ENCODE results near the gene RAB3GAP2. TPM values are rescaled to one million over a fixed set of nuclear protein-coding genes. Genes with fewer than 3 reads are reported as not detected.

The RAB3GAP2 gene
- total and polyA plus RNA-seq, 4 experiments from 2014 or later = 24.1 to 44.9 (median 37.8) TPM

- intact Hi-C loops (cut with micrococcal nuclease) = loop anchor here (5.0 kb wide), 1 partner anchor 478 kb away; no protein-coding TSS in a partner anchor
- no peak for DNase-seq
- no peaks in the 10 kb centered on the region for H3K27me3 ChIP-seq (ENCODE audit: insufficient read depth, low read length)
- no peak overlapping the region for H3K4me3 ChIP-seq (ENCODE audit: low read length in 2 of 2)
- H3K9me3 Mint-ChIP-seq = peaks cover 0 to 2% (median 0%) of the 10 kb centered on the region in 8 donors
- H3K36me3 Mint-ChIP-seq = peaks cover 0 to 3% of the 10 kb centered on the region in 2 donors
- H3K4me1 Mint-ChIP-seq = peaks cover 0 to 2% (median under 1%) of the 10 kb centered on the region in 4 donors
- ChIA-PET CTCF (ENCODE audit: partially characterized antibody) (interaction anchor here (0.7 kb wide), 1 partner anchor 1174 kb away, joined by 3 read pairs; no protein-coding TSS in a partner anchor), POLR2A (ENCODE audit: partially characterized antibody) (no interaction called here)
- H3K27me3 Mint-ChIP-seq = peaks cover 1 to 18% of the 10 kb centered on the region in 2 donors
- H3K27ac ChIP-seq (ENCODE audit: low read depth, low read length) = no peak overlapping the region
- no peak overlapping the region for H3K27ac Mint-ChIP-seq
- H3K9me3 ChIP-seq (ENCODE audit: control insufficient read depth in 1 of 2, low read length in 2 of 2) = no peaks in the 10 kb centered on the region
- no peak overlapping the region for H3K4me3 Mint-ChIP-seq
- no peaks in the 10 kb centered on the region for H3K36me3 ChIP-seq (ENCODE audit: insufficient read depth, low read length)
- H3K4me1 ChIP-seq (ENCODE audit: insufficient read depth, low read length) = no peaks in the 10 kb centered on the region
These were observed 27.1 kb upstream of the RAB3GAP2 start for GRCh38 chr1:220299337-220299736.

GRCh38 chr1:220298470-220299205 is 26.4 kb upstream of the RAB3GAP2 start:
- H3K9me3 Mint-ChIP-seq = no peaks in the 10 kb centered on the region
- H3K36me3 ChIP-seq (ENCODE audit: insufficient read depth, low read length) = no peaks in the 10 kb centered on the region
- H3K4me1 ChIP-seq (ENCODE audit: insufficient read depth, low read length) = no peaks in the 10 kb centered on the region
- H3K27me3 Mint-ChIP-seq = peaks cover 2 to 17% of the 10 kb centered on the region in 2 donors
- intact Hi-C loops (cut with micrococcal nuclease) = loop anchor here (5.0 kb wide), 1 partner anchor 479 kb away; no protein-coding TSS in a partner anchor
- H3K36me3 Mint-ChIP-seq = no peaks in the 10 kb centered on the region
- no peak overlapping the region for H3K27ac ChIP-seq (ENCODE audit: low read depth, low read length)
- H3K4me3 Mint-ChIP-seq = no peak overlapping the region
- CTCF ChIA-PET (ENCODE audit: partially characterized antibody) = interaction anchor here (1.1 kb wide), 1 partner anchor 85 kb away, joined by 3 read pairs; no protein-coding TSS in a partner anchor
- no peak for DNase-seq
- H3K4me3 ChIP-seq (ENCODE audit: low read length in 2 of 2) = no peak overlapping the region
- peak overlapping the region in 1 of 7 donors; percentile 14 for H3K27ac Mint-ChIP-seq
- H3K27me3 ChIP-seq (ENCODE audit: insufficient read depth, low read length) = no peaks in the 10 kb centered on the region
- peaks cover 0 to 2% (median under 1%) of the 10 kb centered on the region in 4 donors for H3K4me1 Mint-ChIP-seq
- no peaks in the 10 kb centered on the region for H3K9me3 ChIP-seq (ENCODE audit: control insufficient read depth in 1 of 2, low read length in 2 of 2)
- POLR2A ChIA-PET (ENCODE audit: partially characterized antibody) = no interaction called here

GRCh38 chr1:220296981-220297380 is 24.7 kb upstream of the RAB3GAP2 start:
- intact Hi-C loops (cut with micrococcal nuclease) = loop anchor here (5.0 kb wide), 1 partner anchor 480 kb away; no protein-coding TSS in a partner anchor
- H3K4me1 Mint-ChIP-seq = peaks cover 0 to 2% (median under 1%) of the 10 kb centered on the region in 4 donors
- no peaks in the 10 kb centered on the region for H3K9me3 ChIP-seq (ENCODE audit: control insufficient read depth in 1 of 2, low read length in 2 of 2)
- ChIA-PET CTCF (ENCODE audit: partially characterized antibody) (interaction anchor here (0.6 to 2.3 kb wide), 10 partner anchors 9 to 480 kb away, joined by 3 to 10 read pairs (median 3); no protein-coding TSS in a partner anchor), POLR2A (ENCODE audit: partially characterized antibody) (no interaction called here)
- DNase-seq = no peak
- H3K4me3 Mint-ChIP-seq = no peak overlapping the region
- no peaks in the 10 kb centered on the region for H3K36me3 Mint-ChIP-seq
- H3K27ac ChIP-seq (ENCODE audit: low read depth, low read length) = no peak overlapping the region
- peak overlapping the region in 1 of 7 donors; percentile 48 for H3K27ac Mint-ChIP-seq
- peaks cover 8 to 20% of the 10 kb centered on the region in 2 donors for H3K27me3 Mint-ChIP-seq
- no peaks in the 10 kb centered on the region for H3K36me3 ChIP-seq (ENCODE audit: insufficient read depth, low read length)
- H3K9me3 Mint-ChIP-seq = no peaks in the 10 kb centered on the region
- no peak overlapping the region for H3K4me3 ChIP-seq (ENCODE audit: low read length in 2 of 2)
- no peaks in the 10 kb centered on the region for H3K4me1 ChIP-seq (ENCODE audit: insufficient read depth, low read length)
- H3K27me3 ChIP-seq (ENCODE audit: insufficient read depth, low read length) = no peaks in the 10 kb centered on the region

GRCh38 chr1:220294846-220295301 is 22.6 kb upstream of the RAB3GAP2 start:
- Histone ChIP-seq H3K27ac (ENCODE audit: low read depth, low read length) (no peak overlapping the region), H3K36me3 (ENCODE audit: insufficient read depth, low read length) (no peaks in the 10 kb centered on the region), H3K9me3 (ENCODE audit: control insufficient read depth in 1 of 2, low read length in 2 of 2) (no peaks in the 10 kb centered on the region), H3K4me1 (ENCODE audit: insufficient read depth, low read length) (no peaks in the 10 kb centered on the region), H3K4me3 (ENCODE audit: low read length in 2 of 2) (no peak overlapping the region), H3K27me3 (ENCODE audit: insufficient read depth, low read length) (no peaks in the 10 kb centered on the region)
- CTCF ChIA-PET (ENCODE audit: partially characterized antibody) = interaction anchor here (0.7 to 2.3 kb wide), 5 partner anchors 11 to 438 kb away, joined by 3 to 10 read pairs (median 5); no protein-coding TSS in a partner anchor
- Mint-ChIP-seq H3K27me3 (peaks cover 12 to 18% of the 10 kb centered on the region in 2 donors), H3K27ac (no peak overlapping the region), H3K4me1 (peaks cover 0 to 2% (median 0%) of the 10 kb centered on the region in 4 donors), H3K4me3 (no peak overlapping the region), H3K36me3 (no peaks in the 10 kb centered on the region), H3K9me3 (peaks cover 0 to 2% (median 0%) of the 10 kb centered on the region in 8 donors)
- intact Hi-C loops (cut with micrococcal nuclease) = loop anchor here (5.0 kb wide), 1 partner anchor 482 kb away; no protein-coding TSS in a partner anchor
- POLR2A ChIA-PET (ENCODE audit: partially characterized antibody) = no interaction called here
- no peak for DNase-seq

GRCh38 chr1:220291580-220291979 is 19.3 kb upstream of the RAB3GAP2 start:
- H3K4me1 Mint-ChIP-seq = peaks cover 0 to 2% (median 0%) of the 10 kb centered on the region in 4 donors
- no peak overlapping the region for H3K4me3 ChIP-seq (ENCODE audit: low read length in 2 of 2)
- H3K27me3 ChIP-seq (ENCODE audit: insufficient read depth, low read length) = no peaks in the 10 kb centered on the region
- no peak overlapping the region for H3K27ac ChIP-seq (ENCODE audit: low read depth, low read length)
- no peak for DNase-seq
- H3K36me3 ChIP-seq (ENCODE audit: insufficient read depth, low read length) = no peaks in the 10 kb centered on the region
- no peaks in the 10 kb centered on the region for H3K4me1 ChIP-seq (ENCODE audit: insufficient read depth, low read length)
- no peaks in the 10 kb centered on the region for H3K9me3 ChIP-seq (ENCODE audit: control insufficient read depth in 1 of 2, low read length in 2 of 2)
- no peak overlapping the region for H3K27ac Mint-ChIP-seq
- H3K9me3 Mint-ChIP-seq = peaks cover 0 to 2% (median 0%) of the 10 kb centered on the region in 8 donors
- H3K4me3 Mint-ChIP-seq = no peak overlapping the region
- peaks cover 12 to 18% of the 10 kb centered on the region in 2 donors for H3K27me3 Mint-ChIP-seq
- CTCF ChIA-PET (ENCODE audit: partially characterized antibody) = no interaction called here
- H3K36me3 Mint-ChIP-seq = no peaks in the 10 kb centered on the region
- POLR2A ChIA-PET (ENCODE audit: partially characterized antibody) = no interaction called here
- intact Hi-C loops (cut with micrococcal nuclease) = no loop called here

GRCh38 chr1:220290140-220290761 is 18.0 kb upstream of the RAB3GAP2 start:
- Mint-ChIP-seq H3K4me1 (no peaks in the 10 kb centered on the region), H3K27ac (no peak overlapping the region), H3K4me3 (no peak overlapping the region), H3K27me3 (peaks cover 13 to 14% of the 10 kb centered on the region in 2 donors), H3K9me3 (peaks cover 0 to 2% (median 0%) of the 10 kb centered on the region in 8 donors), H3K36me3 (no peaks in the 10 kb centered on the region)
- Histone ChIP-seq H3K4me3 (ENCODE audit: low read length in 2 of 2) (no peak overlapping the region), H3K9me3 (ENCODE audit: control insufficient read depth in 1 of 2, low read length in 2 of 2) (no peaks in the 10 kb centered on the region), H3K27ac (ENCODE audit: low read depth, low read length) (no peak overlapping the region), H3K4me1 (ENCODE audit: insufficient read depth, low read length) (no peaks in the 10 kb centered on the region), H3K27me3 (ENCODE audit: insufficient read depth, low read length) (no peaks in the 10 kb centered on the region), H3K36me3 (ENCODE audit: insufficient read depth, low read length) (no peaks in the 10 kb centered on the region)
- POLR2A ChIA-PET (ENCODE audit: partially characterized antibody) = no interaction called here
- no peak for DNase-seq
- intact Hi-C loops (cut with micrococcal nuclease) = no loop called here
- CTCF ChIA-PET (ENCODE audit: partially characterized antibody) = no interaction called here

- POLR2A ChIA-PET (ENCODE audit: partially characterized antibody) = no interaction called here
- Mint-ChIP-seq H3K9me3 (peaks cover 0 to 2% (median 0%) of the 10 kb centered on the region in 8 donors), H3K27me3 (peaks cover 0 to 6% of the 10 kb centered on the region in 2 donors), H3K36me3 (no peaks in the 10 kb centered on the region), H3K4me3 (no peak overlapping the region), H3K27ac (no peak overlapping the region), H3K4me1 (no peaks in the 10 kb centered on the region)
- Histone ChIP-seq H3K4me3 (ENCODE audit: low read length in 2 of 2) (no peak overlapping the region), H3K36me3 (ENCODE audit: insufficient read depth, low read length) (no peaks in the 10 kb centered on the region), H3K9me3 (ENCODE audit: control insufficient read depth in 1 of 2, low read length in 2 of 2) (no peaks in the 10 kb centered on the region), H3K27me3 (ENCODE audit: insufficient read depth, low read length) (no peaks in the 10 kb centered on the region), H3K27ac (ENCODE audit: low read depth, low read length) (no peak overlapping the region), H3K4me1 (ENCODE audit: insufficient read depth, low read length) (no peaks in the 10 kb centered on the region)
- CTCF ChIA-PET (ENCODE audit: partially characterized antibody) = interaction anchor here (1.0 to 1.3 kb wide), 2 partner anchors 9 kb away, joined by 3 to 4 read pairs; no protein-coding TSS in a partner anchor
- intact Hi-C loops (cut with micrococcal nuclease) = no loop called here
- no peak for DNase-seq
These were observed 14.9 kb upstream of the RAB3GAP2 start for GRCh38 chr1:220287129-220287528.

Measured in CD4-positive, alpha-beta memory T cell (primary cell).